ELF-1 (cell line): Measurements from ENCODE around the gene ORC6.

ENCODE experiments used
- DNase-seq: peaks from one replicate; pipeline ENCODE4 v3.0.0-alpha.2; 2016; ENCODE audit warnings: low read depth, low spot score

The ORC6 gene

DNA sequence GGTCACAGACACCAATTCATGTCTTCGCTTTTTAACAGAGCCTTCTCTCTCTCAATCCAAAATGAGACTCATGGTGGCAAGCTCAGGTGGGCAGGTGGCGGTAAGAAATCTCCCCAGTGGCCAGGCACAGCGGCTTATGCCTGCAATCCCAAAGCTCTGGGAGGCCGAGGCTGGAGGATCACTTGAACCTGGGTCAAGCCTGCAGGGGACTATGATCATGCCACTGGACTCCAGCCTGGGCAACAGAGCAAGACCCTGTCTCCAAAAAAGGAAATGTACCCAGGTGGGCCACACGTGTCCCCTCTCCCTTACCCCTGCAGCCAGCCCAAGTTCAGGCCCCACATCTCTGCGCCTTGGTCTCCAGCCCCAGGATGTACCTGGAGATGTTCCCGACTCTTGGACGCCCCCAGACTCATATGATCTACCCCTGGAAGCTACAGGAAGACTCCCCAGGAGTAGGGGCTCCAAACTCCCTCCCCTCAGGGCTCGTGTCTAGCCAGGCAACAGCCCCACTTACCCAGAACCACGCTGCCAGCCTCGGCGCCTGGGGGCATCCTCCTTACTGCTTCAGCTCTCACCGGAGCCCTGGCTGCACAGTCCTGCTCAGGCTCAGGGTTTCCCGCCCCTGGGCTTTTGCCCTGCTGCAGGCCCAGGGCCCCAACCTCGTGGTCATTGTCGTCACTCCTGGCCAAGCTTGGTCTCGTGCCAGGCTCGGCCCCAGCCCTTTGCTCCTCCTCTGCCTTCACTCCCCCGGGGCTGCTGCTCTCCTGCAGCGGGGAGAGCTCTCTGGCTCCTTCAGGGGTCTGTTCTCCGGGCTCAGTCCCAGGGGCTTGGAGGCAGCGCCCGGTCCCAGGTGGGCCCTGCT lies 42.5 kb downstream of the ORC6 start:
- no peak for DNase-seq

DNA sequence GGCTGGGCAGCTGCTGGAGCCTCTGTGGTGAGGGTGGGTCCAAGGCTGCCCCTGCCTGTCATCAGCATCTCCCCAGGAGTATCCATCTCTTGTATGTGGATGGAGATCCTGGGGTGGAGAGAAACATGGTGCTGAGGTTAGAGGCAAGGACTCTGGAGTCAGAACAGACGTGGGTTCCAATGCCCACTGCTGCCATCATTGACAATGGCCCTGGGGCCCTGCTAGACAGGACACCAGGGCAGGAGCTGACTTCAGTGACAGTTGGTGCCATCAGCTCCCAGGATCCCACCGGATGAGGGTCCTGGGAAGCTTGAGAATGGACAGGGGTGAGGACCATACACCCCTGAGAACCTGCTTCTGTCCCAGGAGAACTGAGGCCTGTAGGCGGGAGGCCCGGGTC lies 43.1 kb downstream of the ORC6 start:
- DNase-seq, result no peak

- DNase-seq, result no peak
Observed at GRCh38 chr16:46733319-46733830, 43.9 kb downstream of the ORC6 start.

GRCh38 chr16:46736695-46737094 lies 47.2 kb downstream of the ORC6 start:
- peak; percentile 84 for DNase-seq

DNA sequence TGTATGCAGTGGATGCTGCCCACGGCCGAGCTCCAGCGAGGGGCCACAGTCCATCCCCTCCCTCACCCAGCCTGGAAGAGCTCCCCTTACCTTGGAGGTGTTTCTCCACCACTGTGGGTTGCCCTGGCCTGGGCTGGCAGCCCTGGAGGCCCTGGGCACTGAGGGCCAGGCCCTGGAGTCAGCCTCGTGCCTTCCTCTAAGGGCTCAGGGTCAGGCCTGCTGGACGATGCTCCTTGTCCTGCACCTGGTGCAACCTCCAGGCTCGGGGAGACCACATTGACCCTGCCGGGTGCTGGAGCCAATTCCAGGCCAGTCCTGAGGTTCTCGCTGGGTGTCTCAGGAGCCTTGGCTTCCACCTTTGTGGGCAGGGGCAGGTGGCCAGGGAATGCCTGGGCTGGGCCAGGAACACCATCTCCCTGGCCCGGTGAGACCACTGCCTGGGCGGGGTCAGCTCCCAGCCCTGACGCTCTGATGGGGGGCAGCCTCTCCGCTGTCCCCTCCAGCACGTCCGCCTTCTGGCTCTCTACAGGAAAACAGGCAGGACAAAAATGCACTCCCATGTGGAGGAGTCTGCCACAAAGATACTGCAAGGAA lies 48.3 kb downstream of the ORC6 start:
- DNase-seq, result no peak

DNA sequence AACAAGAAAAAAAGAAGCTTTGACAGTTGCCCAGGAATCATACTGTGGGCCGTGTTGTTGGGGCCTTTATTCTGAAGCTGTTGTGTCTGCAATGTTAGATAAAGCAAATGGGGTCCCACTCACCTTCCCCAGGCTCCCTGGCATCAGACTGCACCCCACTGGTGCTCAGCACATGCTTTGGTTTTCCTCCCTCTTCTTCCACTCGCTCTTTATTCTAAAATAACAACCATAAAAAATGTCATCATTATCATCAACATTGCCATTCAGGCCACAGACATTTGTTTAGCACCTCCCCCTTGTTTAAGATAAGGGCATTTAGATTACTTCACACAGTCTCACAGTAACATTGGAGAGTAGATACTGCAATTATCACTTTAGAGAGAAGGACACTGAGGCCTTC lies 50.5 kb downstream of the ORC6 start:
- no peak for DNase-seq

DNA sequence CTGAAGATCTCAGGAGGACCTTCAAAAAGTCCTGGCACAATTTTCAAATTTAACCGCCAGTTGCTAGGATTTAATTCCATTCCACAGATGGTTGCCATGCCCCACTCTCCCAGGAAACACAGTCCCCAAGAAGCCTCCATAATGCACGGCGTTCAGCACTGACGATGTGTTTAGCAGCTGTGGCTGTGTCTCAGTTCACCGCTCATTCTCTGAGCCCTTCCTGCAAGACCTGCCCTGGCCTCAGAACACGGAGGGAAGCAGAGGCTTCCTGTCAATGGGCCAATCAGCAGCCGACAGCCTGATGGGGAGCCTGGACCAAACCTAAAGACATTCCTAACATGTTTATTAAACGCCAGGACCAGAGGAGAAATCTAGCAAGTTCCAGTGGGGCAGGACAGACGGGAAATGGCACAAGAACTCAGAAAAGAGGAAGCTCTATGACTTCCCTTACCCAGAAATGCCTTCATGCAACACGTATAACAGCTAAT lies 53.8 kb downstream of the ORC6 start:
- peak; percentile 88 for DNase-seq

DNA sequence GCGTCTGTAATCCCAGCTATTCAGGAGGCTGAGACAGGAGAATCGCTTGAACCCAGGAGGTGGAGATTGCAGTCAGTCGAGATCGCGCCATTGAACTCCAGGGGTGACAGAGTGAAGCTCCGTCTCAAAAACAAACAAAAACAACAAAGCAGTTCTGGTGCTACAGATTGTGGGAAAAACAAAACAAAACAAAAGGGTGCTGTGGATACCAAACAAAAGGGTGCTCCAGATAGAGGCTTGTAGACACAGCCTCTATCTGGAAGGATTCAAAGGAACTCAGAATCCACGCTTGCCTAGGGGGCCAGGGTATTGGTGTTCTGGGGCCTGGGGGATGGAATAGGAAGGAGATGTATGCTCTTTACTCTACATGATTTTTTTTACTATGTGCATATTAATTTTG lies 56.2 kb downstream of the ORC6 start:
- peak; percentile 51 for DNase-seq

DNA sequence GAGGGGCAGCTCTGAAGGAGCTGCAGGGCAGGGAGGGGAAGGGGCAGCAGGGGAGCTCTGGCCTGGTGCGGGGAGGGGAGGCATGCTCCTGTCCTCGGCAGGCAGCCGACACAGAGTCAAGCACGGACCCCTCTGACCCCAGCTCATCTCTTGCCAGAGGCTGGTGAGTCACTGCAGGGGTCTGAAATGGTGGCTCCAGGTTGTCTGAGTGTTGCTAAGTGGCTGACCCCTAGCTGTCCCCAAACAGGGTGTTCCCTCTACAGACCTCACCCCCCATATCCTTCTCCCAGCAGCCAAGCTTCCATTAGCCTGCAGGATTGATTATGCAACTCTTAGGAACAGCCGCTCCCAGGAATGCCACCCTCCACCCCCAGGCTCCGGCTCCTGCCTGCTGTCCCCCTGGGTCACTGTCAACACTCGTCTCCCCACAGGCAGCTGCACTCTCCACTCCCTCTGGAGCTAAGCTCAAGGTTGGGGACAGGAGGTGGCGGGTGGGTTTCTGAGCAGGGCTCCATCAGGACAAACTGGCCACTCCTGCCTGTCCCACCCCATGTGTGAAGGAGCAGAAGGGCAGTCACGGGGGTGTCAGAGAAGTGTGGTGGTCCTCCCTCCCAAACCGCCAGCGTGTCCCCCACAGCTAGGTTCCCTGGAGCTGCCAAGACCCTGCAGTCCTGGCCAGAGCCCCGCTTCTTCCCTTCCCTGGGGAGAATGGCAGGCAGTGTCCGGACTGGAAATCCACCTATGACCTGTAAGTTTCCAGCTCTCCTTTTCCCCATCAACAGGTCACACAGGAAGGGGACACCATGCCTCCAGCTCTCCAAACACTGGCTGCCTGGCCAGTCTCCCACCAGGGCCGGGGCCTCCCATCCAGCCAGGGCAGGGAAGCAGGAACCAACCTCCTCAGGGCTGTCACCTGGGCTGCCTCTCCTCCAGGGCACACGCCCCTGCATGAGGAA lies 57.6 kb downstream of the ORC6 start:
- DNase-seq, result peak; percentile 95
